Cardiac septum (tissue), 1 donor: ENCODE measurements around the gene TCERG1L. TPM values are rescaled to one million over a fixed set of nuclear protein-coding genes. Genes with fewer than 3 reads are reported as not detected.
"Not testable (repeated sequence)": the region's sequence is repeated elsewhere in the genome, so short reads cannot be mapped to it uniquely, and the experiment has no call there.

ENCODE experiments used
- DNase-seq: peaks from one replicate; pipeline ENCODE4 v3.0.0-alpha.2; 2020; ENCODE audit warnings: low spot score
- intact Hi-C: fragments of 100-400 bp; cut with DNase I; formaldehyde crosslinking; loops from one replicate; pipeline ENCODE4 v1.14.0; 2022
- long read RNA-seq: library from polyadenylated mRNA; unstranded; transcript quantifications from one replicate; pipeline ENCODE4 v2.0.0, GENCODE V29; 2021
- total RNA-seq: library from RNA; stranded (reverse); fragmentation: NEBNext Ultra II Directional; extraction: Animal tissue kit (Norgen Biotek cat#: 25700); gene quantifications from one replicate; pipeline ENCODE4 v1.2.1, GENCODE V29; 2021
- donor health status: DM: no; HTN: no; CAD: no.

TCERG1L gene
- not detected for total RNA-seq
- long read RNA-seq, result 0 reads

- DNase-seq, result no peak
- intact Hi-C loops, result no loop called here
Measured at GRCh38 chr10:131311661-131312477, at the start of gene TCERG1L. Gene TCERG1L, minus strand, starts transcription at chr10:131311721. Its CDS starts 86 bp downstream, at chr10:131311635.

DNA sequence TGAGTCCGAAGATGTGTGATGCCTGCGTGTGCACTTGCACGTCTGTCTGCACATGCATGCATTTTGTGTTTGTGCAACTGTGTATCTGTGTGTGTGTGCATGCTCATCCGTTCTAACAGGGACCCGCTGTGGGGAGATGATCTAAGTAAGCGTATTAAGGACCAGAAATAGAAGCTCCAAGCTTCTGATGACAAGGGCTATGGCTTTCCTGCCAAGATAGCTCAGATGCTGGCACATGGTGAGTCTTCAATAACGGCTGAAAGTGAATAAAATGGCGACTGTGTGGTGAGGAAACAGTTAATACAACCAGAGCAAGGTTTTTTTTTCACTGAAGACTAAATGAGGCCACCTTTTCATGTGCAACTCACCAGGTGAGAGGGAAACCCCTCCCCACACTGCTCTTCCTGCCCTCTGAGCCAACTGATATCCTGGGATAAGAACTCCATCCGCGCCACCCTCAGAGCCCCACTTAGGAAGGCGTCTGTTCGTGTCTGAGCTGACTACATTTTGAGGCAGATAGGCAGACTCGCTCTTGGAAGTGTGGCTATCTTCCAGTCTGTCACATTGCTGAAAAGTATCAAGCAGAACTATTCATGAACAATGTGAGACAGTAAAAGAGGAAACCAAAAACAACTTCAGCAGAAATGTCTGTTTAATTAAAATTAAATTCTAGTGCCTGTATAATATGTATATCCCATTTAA is 47.4 kb upstream of the TCERG1L start:
- intact Hi-C loops, result no loop called here
- no peak for DNase-seq

- intact Hi-C loops, result no loop called here
- no peak for DNase-seq
Measured at GRCh38 chr10:131356442-131356841, 44.9 kb upstream of the TCERG1L start.

- no peak for DNase-seq
Measured at GRCh38 chr10:131355881-131356280, 44.4 kb upstream of the TCERG1L start.

GRCh38 chr10:131355056-131355455 is 43.5 kb upstream of the TCERG1L start:
- no peak for DNase-seq
- intact Hi-C loops, result no loop called here

More at GRCh38 chr10:131355881-131356280, 44.4 kb upstream of the TCERG1L start:
- intact Hi-C loops, result no loop called here

DNA sequence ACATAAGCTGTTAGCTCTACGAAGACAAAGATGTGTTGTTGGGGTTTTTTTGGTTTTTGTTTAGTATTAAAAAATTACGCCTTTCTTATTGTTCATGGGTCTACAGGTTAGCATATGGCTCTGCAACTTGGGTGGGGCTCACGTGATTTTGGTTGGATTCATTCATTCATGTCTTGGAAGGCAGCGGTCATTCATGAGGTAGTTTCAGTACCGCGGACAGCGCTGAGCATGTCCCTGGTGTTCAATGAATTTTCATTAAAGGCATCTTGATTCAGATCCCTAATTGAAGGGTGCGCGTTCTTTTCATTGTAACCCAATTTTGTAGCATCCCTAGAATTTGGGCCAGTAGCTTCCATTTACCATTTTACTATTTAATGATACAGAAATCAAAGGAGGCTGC is 42.9 kb upstream of the TCERG1L start:
- intact Hi-C loops, result no loop called here
- no peak for DNase-seq

GRCh38 chr10:131352765-131353290 is 41.3 kb upstream of the TCERG1L start:
- no peak for DNase-seq
- intact Hi-C loops, result no loop called here

GRCh38 chr10:131350660-131351059 is 39.1 kb upstream of the TCERG1L start:
- intact Hi-C loops, result no loop called here
- DNase-seq, result no peak

GRCh38 chr10:131350245-131350644 is 38.7 kb upstream of the TCERG1L start:
- no peak for DNase-seq
- intact Hi-C loops, result no loop called here

GRCh38 chr10:131346456-131346855 is 34.9 kb upstream of the TCERG1L start:
- no peak for DNase-seq
- intact Hi-C loops, result no loop called here

GRCh38 chr10:131345691-131346090 is 34.2 kb upstream of the TCERG1L start:
- intact Hi-C loops, result no loop called here
- DNase-seq, result no peak

DNA sequence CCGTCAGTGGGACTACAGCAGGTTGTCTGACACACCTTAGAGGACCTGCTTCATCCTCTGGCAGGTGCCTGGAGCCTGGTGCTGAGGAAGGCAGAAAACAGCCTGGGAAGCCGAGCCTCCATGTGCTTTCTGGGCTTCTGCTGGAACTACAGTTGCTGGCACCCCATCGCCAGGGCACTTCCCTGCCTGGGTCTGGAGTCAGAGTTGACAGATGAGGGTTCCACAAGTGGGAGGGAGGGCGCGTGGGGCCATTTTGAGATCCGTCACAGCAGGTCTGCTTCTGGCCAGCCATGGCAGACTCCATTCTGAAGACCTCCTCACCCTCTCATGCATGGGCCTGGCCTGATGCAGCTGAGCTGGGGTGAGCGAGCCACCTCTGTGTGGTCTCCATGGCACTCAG is 33.2 kb upstream of the TCERG1L start:
- intact Hi-C loops, result no loop called here
- no peak for DNase-seq

DNA sequence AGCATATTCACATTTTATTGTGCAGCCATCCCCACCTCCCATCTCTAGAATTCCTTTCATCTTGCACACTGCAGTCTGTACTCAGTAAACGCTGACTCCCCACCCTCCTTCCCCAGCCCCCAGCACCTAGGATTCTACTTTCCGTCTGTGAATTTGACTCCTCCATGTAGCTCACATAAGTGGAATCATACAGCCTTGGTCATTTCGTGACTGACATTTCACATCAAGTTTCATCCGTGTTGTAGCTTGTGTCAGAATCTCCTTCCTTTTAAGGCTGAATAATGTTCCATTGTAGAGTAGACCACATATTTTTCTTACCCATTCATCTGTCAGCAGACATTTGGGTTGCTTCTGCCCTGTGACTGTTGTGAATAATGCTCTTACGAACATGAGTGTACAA is 26.2 kb upstream of the TCERG1L start:
- intact Hi-C loops, result no loop called here
- DNase-seq, result no peak

DNA sequence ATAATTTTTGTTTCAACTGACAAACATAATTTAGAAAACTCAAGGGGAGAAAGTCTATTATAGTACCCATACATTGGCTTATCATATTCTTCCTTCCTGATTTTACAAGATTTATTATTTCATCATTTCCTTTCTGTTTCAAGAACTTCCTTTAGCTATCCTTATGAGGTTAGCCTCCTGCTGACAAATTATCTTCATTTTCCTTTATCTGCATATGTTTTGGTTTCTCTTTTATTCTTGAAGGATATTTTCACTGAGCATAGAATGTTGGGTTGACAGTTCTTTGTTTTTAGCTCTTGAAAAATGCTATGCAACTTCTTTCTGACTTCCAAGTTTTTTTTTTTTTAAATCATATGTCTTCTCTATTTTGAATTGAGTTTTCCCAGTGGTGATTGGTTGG is 21.3 kb upstream of the TCERG1L start:
- intact Hi-C loops, result no loop called here
- no peak for DNase-seq

GRCh38 chr10:131323880-131324279 is 12.4 kb upstream of the TCERG1L start:
- DNase-seq, result no peak
- intact Hi-C loops, result no loop called here

- DNase-seq, result no peak
- intact Hi-C loops, result no loop called here
Measured at GRCh38 chr10:131323025-131323424, 11.5 kb upstream of the TCERG1L start.

GRCh38 chr10:131322575-131322974 is 11.1 kb upstream of the TCERG1L start:
- DNase-seq, intact Hi-C loops: not testable (repeated sequence)

DNA sequence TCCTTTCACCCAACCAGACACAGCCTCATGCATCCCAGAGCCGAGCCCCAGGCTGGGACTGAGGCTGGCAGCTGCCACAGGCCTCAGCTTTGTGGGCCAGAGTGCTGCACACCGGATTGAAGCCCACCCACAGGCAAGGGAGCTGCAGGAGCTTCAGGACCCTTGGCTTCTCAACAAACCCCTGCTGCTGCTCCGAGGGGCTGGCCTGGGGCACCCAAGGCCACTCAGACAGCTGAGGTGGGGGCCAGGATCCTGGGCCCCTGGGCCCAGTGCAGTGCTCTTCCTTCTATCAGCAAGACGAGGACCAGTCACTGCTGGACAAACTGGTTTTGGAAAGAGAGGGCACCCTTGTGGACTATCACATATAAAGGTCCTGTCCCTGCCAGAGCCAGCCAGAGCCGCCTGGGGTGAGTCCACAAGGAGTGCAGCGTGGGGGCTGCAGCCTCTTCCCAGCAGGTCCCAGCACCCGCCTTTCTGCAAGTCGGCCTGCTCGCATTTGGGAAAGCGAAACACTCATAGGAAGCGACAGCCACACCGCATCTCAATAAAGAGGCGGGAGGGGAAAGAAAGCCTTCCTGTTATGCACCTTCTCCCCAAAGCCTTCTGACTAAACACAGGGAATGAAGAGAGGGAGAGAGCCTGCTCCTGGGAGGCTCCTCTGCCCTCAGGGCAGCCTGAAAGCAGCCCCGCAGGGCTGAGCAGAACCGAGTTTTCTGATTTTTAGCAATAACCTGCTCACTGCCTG is 9.5 kb upstream of the TCERG1L start:
- DNase-seq, result no peak
- intact Hi-C loops, result no loop called here

DNA sequence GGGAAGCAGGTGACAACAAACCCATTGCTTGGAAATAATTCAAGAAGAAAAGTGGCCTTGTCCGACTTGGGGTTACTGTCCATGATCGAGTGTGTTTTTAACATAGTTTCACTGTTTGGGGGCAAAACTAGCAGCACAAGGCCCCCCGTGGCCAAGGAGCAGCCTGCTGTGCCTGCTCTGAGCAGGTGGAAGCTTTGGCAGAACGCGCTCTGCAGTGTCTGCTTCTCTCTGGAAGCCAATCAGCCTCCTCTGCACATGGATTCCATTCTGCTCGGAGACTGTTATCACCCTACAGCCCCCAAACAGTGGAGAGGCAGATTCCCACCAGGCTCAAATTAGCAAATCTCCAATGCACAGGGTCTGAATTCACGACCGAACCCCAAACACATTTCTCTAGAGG is 7.3 kb upstream of the TCERG1L start:
- no peak for DNase-seq
- intact Hi-C loops, result no loop called here

- intact Hi-C loops, result no loop called here
- DNase-seq, result no peak
Measured at GRCh38 chr10:131318291-131318690, 6.8 kb upstream of the TCERG1L start.
